ENCODE data around the gene SEMA4B.
"Not testable (repeated sequence)": the region's sequence is repeated elsewhere in the genome, so short reads cannot be mapped to it uniquely, and the experiment has no call there.

SEMA4B gene

GRCh38 chr15:90265271-90266060 is 64.3 kb downstream of the SEMA4B start, which contains the start of gene NGRN:
Gene NGRN (plus strand): TSS chr15:90265672. CDS start chr15:90265713, 41 bp downstream.
- DNase-seq = peak; percentile 88

GRCh38 chr15:90266061-90266431 is 64.9 kb downstream of the SEMA4B start:
- peak; percentile 39 for DNase-seq

- peak; percentile 19 for DNase-seq
These were observed 65.4 kb downstream of the SEMA4B start for GRCh38 chr15:90266485-90266884.

GRCh38 chr15:90268415-90268814 is 67.3 kb downstream of the SEMA4B start:
- no peak for DNase-seq

- DNase-seq = no peak
These were observed 69.5 kb downstream of the SEMA4B start for GRCh38 chr15:90270502-90271150.

GRCh38 chr15:90271459-90272166 is 70.5 kb downstream of the SEMA4B start:
- no peak for DNase-seq

GRCh38 chr15:90278467-90278866 is 77.3 kb downstream of the SEMA4B start:
- DNase-seq = not testable (repeated sequence)
